NB4 (cell line): Measurements from ENCODE around the gene RNF212.

ENCODE experiments used
- DNase-seq: peaks from one replicate; pipeline ENCODE4 v3.0.0; 2010; ENCODE audit warnings: low read depth
- H3K4me3 ChIP-seq: one replicate; pipeline ENCODE4 v1.5.1; 2011; ENCODE audit warnings: mild to moderate bottlenecking, low read depth, low read length, moderate library complexity
- MYC ChIP-seq: IDR thresholded peaks from 2 replicates; pipeline ENCODE4 v1.6.1; 2011; ENCODE audit warnings: low read depth, low read length
- POLR2A ChIP-seq: IDR thresholded peaks from 2 replicates; pipeline ENCODE4 v1.6.1; 2011; ENCODE audit warnings: mild to moderate bottlenecking; ENCODE audit not compliant: insufficient read length; ENCODE audit errors: extremely low read depth
- TF ChIP-seq, protein P1 (sequence below): IDR thresholded peaks from one replicate; pipeline ENCODE4 v1.5.1; 2012; ENCODE audit warnings: low read depth, low read length
- TF ChIP-seq, protein P2 (sequence below): IDR thresholded peaks from 2 replicates; pipeline ENCODE4 v1.6.1; 2011; ENCODE audit warnings: low read depth, low read length

RNF212 gene

GRCh38 chr4:1041936-1042330 is 71.4 kb downstream of the RNF212 start:
- H3K4me3 ChIP-seq = no peak overlapping the region
- TF ChIP-seq, protein P1, sequence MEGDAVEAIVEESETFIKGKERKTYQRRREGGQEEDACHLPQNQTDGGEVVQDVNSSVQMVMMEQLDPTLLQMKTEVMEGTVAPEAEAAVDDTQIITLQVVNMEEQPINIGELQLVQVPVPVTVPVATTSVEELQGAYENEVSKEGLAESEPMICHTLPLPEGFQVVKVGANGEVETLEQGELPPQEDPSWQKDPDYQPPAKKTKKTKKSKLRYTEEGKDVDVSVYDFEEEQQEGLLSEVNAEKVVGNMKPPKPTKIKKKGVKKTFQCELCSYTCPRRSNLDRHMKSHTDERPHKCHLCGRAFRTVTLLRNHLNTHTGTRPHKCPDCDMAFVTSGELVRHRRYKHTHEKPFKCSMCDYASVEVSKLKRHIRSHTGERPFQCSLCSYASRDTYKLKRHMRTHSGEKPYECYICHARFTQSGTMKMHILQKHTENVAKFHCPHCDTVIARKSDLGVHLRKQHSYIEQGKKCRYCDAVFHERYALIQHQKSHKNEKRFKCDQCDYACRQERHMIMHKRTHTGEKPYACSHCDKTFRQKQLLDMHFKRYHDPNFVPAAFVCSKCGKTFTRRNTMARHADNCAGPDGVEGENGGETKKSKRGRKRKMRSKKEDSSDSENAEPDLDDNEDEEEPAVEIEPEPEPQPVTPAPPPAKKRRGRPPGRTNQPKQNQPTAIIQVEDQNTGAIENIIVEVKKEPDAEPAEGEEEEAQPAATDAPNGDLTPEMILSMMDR = no peak
- TF ChIP-seq POLR2A (no peak), MYC (no peak)
- TF ChIP-seq, protein P2, sequence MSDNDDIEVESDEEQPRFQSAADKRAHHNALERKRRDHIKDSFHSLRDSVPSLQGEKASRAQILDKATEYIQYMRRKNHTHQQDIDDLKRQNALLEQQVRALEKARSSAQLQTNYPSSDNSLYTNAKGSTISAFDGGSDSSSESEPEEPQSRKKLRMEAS = no peak
- DNase-seq = no peak

DNA sequence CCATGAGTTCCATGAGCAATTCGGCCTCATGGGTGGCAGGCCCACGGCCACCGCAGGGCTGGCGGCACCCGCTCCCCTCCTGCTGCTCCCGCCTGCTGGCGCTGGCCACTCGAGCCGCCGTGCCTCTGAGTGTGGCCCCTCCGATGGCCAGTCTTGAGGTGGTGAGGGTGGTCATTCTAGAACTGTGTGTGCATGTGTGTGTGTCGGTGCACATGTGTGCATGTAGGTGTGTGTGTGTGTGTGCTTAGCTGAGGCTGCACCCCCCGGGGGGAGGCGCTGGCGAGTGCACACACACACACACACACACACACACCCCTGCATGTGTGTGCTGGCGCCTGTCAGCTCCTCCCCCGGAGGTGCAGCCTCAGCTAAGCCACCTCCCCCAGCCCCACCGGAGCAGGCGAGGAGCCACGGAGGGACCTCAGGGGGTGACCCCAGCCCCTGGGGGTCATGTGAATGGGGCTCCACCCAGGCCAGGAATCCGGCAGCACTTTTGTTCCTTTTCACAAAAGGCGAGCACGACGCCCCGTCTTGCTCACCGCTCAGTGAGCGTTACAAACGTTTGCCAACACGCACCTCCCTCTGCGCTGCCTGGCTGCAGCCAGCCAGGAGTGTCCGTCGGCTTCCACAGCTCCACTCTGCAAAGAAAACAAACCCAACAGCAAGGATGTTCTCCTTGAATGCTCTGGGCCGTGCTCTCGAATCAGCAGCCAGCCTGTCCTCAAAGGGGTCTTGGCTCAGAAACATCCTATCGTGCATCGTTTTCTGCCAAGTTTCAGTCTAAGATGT is 72.0 kb downstream of the RNF212 start:
- DNase-seq = peak; percentile 70
- H3K4me3 ChIP-seq = no peak overlapping the region
- TF ChIP-seq, protein P1 = no peak
- TF ChIP-seq MYC (no peak), POLR2A (no peak)
- TF ChIP-seq, protein P2 = no peak

DNA sequence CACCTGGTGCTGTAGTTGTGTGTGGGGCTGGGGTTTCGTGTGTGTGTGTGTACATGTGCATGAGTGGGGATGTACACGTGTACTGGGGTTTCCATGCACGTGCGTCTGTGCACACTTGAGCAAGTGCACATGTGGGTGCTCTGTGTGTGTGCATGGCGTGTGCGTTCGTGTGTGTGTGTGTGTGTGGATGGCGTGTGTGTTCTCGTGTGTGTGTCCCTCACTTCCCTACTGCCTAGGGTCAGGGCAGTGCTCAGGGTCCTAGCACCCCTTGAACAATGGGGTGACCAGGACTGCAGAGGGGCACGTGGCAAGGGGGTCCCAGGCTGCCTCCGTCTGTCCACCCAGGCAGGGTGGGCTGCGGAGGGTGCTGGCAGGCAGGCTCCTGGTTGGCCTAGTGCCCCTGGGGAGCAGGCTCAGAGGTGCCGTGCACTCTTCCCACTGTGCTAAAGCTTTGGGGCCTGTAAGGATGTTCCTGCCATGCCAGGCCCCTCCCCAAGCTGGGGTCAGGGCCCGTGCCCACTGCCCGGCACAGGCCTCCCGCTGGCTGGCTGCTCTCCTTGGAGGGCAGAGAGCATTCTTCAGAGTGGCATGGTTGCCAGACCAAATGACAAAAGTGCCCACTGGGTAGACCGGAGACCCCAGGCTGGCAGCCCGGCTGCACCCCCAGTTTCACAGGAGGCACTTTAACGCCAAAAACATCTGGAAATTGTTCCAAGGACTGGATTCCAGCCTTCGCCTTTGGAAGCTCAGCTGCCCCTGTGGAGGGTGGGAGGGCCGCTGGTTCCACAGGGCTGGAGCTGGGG is 72.8 kb downstream of the RNF212 start:
- no peak for DNase-seq
- TF ChIP-seq MYC = no peak
- TF ChIP-seq, protein P2 = no peak
- no peak for TF ChIP-seq POLR2A
- TF ChIP-seq, protein P1 = no peak
- no peak overlapping the region for H3K4me3 ChIP-seq

DNA sequence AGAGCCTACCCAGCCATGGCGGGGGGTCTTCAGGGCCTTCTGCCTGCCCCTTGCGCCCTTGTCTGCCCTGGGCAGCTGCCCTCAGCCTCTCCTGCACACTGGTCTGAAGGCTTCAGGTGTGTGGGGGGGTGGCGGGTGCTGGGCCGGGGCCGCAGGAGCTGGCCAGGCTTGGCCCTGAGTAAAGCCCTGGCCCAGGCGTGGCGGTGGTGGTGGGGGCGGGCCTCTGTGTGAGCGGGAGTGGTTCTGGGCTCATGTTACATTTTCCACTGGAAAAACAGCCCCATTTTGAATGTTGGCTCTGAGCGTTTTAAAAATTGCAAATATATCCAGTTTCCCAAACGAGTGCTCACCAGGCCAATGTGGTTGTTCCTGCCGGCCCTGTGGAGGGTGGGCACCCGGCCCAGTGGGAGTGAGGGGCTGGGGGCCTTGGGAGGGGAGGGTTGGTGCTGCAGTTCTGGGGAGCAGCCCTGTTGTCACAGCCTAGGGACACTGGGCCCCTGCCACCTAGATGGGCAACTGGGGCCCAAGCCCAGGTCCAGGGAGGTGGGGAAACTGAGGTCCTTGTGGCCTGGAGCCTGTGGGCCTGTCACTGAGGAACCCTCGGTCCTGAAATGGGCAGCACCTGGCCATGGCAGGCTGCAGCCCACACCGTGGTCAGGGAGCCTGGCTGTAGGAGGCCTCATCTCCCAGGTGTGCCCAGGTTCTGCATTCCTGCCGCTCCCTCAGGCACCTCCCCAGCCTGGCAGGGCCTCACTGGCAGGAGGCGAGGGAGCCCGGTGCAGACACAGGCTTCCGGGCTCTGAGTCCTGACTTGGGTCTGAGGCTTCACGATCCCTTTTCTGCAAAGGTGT is 73.6 kb downstream of the RNF212 start:
- no peak overlapping the region for H3K4me3 ChIP-seq
- DNase-seq = no peak
- TF ChIP-seq, protein P2 = no peak
- TF ChIP-seq, protein P1 = no peak
- no peak for TF ChIP-seq MYC
- TF ChIP-seq POLR2A = no peak

DNA sequence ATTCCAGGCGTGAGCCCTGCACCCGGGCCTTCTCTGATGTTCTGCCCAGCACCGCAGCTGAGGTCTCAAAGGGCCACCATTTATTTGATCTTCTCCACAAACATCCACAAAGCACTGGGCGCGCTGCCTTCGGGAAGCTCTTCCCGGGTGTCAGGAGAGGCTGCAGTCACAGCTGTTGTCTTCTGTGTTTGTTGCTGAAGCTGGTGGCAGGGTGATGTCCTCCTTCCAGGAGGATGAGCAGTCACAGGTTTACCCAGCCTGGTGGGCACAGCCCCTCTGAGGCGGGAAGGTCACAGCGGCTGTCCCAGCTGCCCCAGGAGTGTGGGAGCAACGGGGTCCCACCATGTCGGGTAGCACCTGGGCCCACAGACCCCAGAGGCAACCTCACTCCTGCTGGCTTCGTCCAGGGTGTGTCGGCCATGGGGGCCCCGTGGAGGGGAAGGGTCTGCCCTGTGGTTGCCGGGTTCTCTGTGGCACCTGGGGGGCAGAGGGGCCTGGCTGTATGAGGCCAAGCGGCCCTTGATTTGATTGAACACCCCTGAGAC is 74.3 kb downstream of the RNF212 start:
- no peak for DNase-seq
- TF ChIP-seq, protein P1 = no peak
- TF ChIP-seq POLR2A = no peak
- TF ChIP-seq, protein P2 = no peak
- TF ChIP-seq MYC = no peak
- no peak overlapping the region for H3K4me3 ChIP-seq
